ENCODE results near the gene LRRC37B. TPM values are rescaled to one million over a fixed set of nuclear protein-coding genes. Genes with fewer than 3 reads are reported as not detected.

The LRRC37B gene
- total and polyA plus RNA-seq, 2 experiments from 2014 or later, result 3.7 to 5.1 TPM

DNA sequence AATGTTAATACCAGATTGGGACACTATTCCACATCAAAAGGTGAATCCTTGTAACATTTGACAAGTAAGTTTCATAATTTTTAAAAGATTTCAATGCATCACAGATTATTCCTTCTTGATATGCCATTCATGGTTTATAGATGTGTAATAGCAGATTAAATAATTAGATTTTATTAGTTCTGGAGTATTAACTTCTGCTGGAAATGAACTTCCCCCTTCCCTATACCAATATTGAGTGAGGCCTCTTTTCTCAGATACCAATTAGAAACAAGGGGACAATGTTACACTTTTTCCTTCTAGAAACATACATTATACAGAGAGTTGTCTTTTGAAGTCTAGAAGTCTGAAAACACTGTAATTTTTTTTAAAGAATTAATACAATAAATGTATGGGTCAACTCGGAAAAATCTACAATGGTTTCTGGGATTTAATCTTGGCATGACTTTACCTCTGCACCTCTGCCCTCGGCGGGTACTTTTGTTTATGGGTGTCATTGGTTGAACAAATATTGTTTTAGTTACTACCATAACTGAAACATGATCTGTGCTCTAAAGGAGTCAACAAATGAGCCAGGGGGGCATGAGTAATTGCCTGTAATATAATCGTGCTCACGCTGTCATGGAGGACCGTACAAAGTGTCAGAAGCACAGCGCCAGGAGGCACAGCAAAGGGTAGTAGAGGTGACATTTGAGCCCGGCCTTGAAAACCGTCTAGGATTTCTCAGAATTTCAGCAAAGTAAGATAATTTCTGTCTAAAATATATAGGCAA is 8.2 kb downstream of the LRRC37B start:
- H4K20me1 ChIP-seq (ENCODE audit: insufficient read depth), result no peaks in the 10 kb centered on the region
- no peak overlapping the region for H3K4me3 ChIP-seq
- in situ Hi-C loops (cut with MboI), result no loop called here
- H3K36me3 ChIP-seq (ENCODE audit: low read depth), result no peaks in the 10 kb centered on the region
- TF ChIP-seq EZH2phosphoT487 (IDR thresholded peaks at IDR 0.05; ENCODE audit: insufficient read depth, low read depth), result no peak
- TF ChIP-seq EZH2 (IDR thresholded peaks at IDR 0.05; ENCODE audit: insufficient read depth, poor library complexity, severe bottlenecking), result no peak
- no peak overlapping the region for H3K9ac ChIP-seq
- no peaks in the 10 kb centered on the region for H3K4me1 ChIP-seq (ENCODE audit: insufficient read depth)
- H3K4me2 ChIP-seq (ENCODE audit: unreplicated experiment), result no peak overlapping the region
- H3K27me3 ChIP-seq (replicated peaks; ENCODE audit: insufficient read depth), result no peaks in the 10 kb centered on the region
- no peak overlapping the region for H3K27ac ChIP-seq
- H3K9me3 ChIP-seq (ENCODE audit: low read depth), result no peaks in the 10 kb centered on the region
- no peaks in the 10 kb centered on the region for H3F3A ChIP-seq (ENCODE audit: insufficient read depth)
- 79 to 81% methylated on average over 9 of the region's 9 CpGs for WGBS, 2 experiments (ENCODE audit: low coverage in 1 of 2, low lambda C conversion rate in 2 of 2, missing lambda C conversion rate in 2 of 2)
- DNase-seq, result no peak
- no peaks in the 10 kb centered on the region for H3K9me2 ChIP-seq (ENCODE audit: insufficient read depth)
- H3K79me2 ChIP-seq (ENCODE audit: insufficient read depth), result peaks cover 61% of the 10 kb centered on the region
- H2AFZ ChIP-seq, result no peak overlapping the region

GRCh38 chr17:32016231-32016630 is 9.0 kb downstream of the LRRC37B start:
- Histone ChIP-seq H3F3A (ENCODE audit: insufficient read depth) (no peaks in the 10 kb centered on the region), H4K20me1 (ENCODE audit: insufficient read depth) (no peaks in the 10 kb centered on the region), H3K9me3 (ENCODE audit: low read depth) (no peaks in the 10 kb centered on the region), H3K4me3 (no peak overlapping the region), H3K4me1 (ENCODE audit: insufficient read depth) (no peaks in the 10 kb centered on the region), H3K79me2 (ENCODE audit: insufficient read depth) (peaks cover 53% of the 10 kb centered on the region), H2AFZ (no peak overlapping the region), H3K9me2 (ENCODE audit: insufficient read depth) (no peaks in the 10 kb centered on the region), H3K36me3 (ENCODE audit: low read depth) (no peaks in the 10 kb centered on the region), H3K9ac (no peak overlapping the region), H3K27ac (no peak overlapping the region), H3K27me3 (replicated peaks; ENCODE audit: insufficient read depth) (no peaks in the 10 kb centered on the region), H3K4me2 (ENCODE audit: unreplicated experiment) (no peak overlapping the region)
- in situ Hi-C loops (cut with MboI), result no loop called here
- DNase-seq, result no peak
- WGBS, 2 experiments (ENCODE audit: low coverage in 1 of 2, low lambda C conversion rate in 2 of 2, missing lambda C conversion rate in 2 of 2), result 81 to 85% methylated on average over 7 of the region's 7 CpGs
- TF ChIP-seq EZH2phosphoT487 (IDR thresholded peaks at IDR 0.05; ENCODE audit: insufficient read depth, low read depth), result no peak
- no peak for TF ChIP-seq EZH2 (IDR thresholded peaks at IDR 0.05; ENCODE audit: insufficient read depth, poor library complexity, severe bottlenecking)

- WGBS, 2 experiments (ENCODE audit: low coverage in 1 of 2, low lambda C conversion rate in 2 of 2, missing lambda C conversion rate in 2 of 2), result 97 to 100% methylated on average over 1 of the region's 1 CpG
- no peak overlapping the region for H3K27ac ChIP-seq
- H3K9me2 ChIP-seq (ENCODE audit: insufficient read depth), result no peaks in the 10 kb centered on the region
- H3K9me3 ChIP-seq (ENCODE audit: low read depth), result no peaks in the 10 kb centered on the region
- no peaks in the 10 kb centered on the region for H3K4me1 ChIP-seq (ENCODE audit: insufficient read depth)
- no peak overlapping the region for H3K4me3 ChIP-seq
- no peaks in the 10 kb centered on the region for H3F3A ChIP-seq (ENCODE audit: insufficient read depth)
- H3K27me3 ChIP-seq (replicated peaks; ENCODE audit: insufficient read depth), result no peaks in the 10 kb centered on the region
- no peak for TF ChIP-seq EZH2phosphoT487 (IDR thresholded peaks at IDR 0.05; ENCODE audit: insufficient read depth, low read depth)
- TF ChIP-seq EZH2 (IDR thresholded peaks at IDR 0.05; ENCODE audit: insufficient read depth, poor library complexity, severe bottlenecking), result no peak
- no peak overlapping the region for H3K4me2 ChIP-seq (ENCODE audit: unreplicated experiment)
- H3K79me2 ChIP-seq (ENCODE audit: insufficient read depth), result peaks cover 24% of the 10 kb centered on the region
- in situ Hi-C loops (cut with MboI), result no loop called here
- DNase-seq, result no peak
- no peaks in the 10 kb centered on the region for H3K36me3 ChIP-seq (ENCODE audit: low read depth)
- no peaks in the 10 kb centered on the region for H4K20me1 ChIP-seq (ENCODE audit: insufficient read depth)
- no peak overlapping the region for H3K9ac ChIP-seq
- H2AFZ ChIP-seq, result no peak overlapping the region
These were observed 12.0 kb downstream of the LRRC37B start for GRCh38 chr17:32019228-32019627.

- Histone ChIP-seq H3K4me2 (ENCODE audit: unreplicated experiment) (no peak overlapping the region), H3K79me2 (ENCODE audit: insufficient read depth) (peaks cover 6% of the 10 kb centered on the region; the same call in 1 of the 2 replicates), H3K27me3 (replicated peaks; ENCODE audit: insufficient read depth) (no peaks in the 10 kb centered on the region), H3K4me1 (ENCODE audit: insufficient read depth) (no peaks in the 10 kb centered on the region), H4K20me1 (ENCODE audit: insufficient read depth) (no peaks in the 10 kb centered on the region), H3K9ac (no peak overlapping the region), H3K27ac (no peak overlapping the region), H3K9me2 (ENCODE audit: insufficient read depth) (no peaks in the 10 kb centered on the region), H3F3A (ENCODE audit: insufficient read depth) (no peaks in the 10 kb centered on the region), H3K4me3 (no peak overlapping the region), H3K36me3 (ENCODE audit: low read depth) (no peaks in the 10 kb centered on the region), H3K9me3 (ENCODE audit: low read depth) (no peaks in the 10 kb centered on the region), H2AFZ (no peak overlapping the region)
- no peak for DNase-seq
- TF ChIP-seq EZH2phosphoT487 (IDR thresholded peaks at IDR 0.05; ENCODE audit: insufficient read depth, low read depth), result no peak
- TF ChIP-seq EZH2 (IDR thresholded peaks at IDR 0.05; ENCODE audit: insufficient read depth, poor library complexity, severe bottlenecking), result no peak
- WGBS, 2 experiments (ENCODE audit: low coverage in 1 of 2, low lambda C conversion rate in 2 of 2, missing lambda C conversion rate in 2 of 2), result 81 to 87% methylated on average over 13 to 16 of the region's 16 CpGs
- in situ Hi-C loops (cut with MboI), result no loop called here
These were observed 13.9 kb downstream of the LRRC37B start for GRCh38 chr17:32020943-32021614.
